NCI-H2029 treated with DMSO at 0.1 percent for 48 hours (cell line): ENCODE data around the gene MUS81.
"Not testable (repeated sequence)": the region's sequence is repeated elsewhere in the genome, so short reads cannot be mapped to it uniquely, and the experiment has no call there.

Experiments
- DNase-seq: peaks from one replicate; lab custom pipeline; 2025; lab: John Stamatoyannopoulos, UW

Gene MUS81

DNA sequence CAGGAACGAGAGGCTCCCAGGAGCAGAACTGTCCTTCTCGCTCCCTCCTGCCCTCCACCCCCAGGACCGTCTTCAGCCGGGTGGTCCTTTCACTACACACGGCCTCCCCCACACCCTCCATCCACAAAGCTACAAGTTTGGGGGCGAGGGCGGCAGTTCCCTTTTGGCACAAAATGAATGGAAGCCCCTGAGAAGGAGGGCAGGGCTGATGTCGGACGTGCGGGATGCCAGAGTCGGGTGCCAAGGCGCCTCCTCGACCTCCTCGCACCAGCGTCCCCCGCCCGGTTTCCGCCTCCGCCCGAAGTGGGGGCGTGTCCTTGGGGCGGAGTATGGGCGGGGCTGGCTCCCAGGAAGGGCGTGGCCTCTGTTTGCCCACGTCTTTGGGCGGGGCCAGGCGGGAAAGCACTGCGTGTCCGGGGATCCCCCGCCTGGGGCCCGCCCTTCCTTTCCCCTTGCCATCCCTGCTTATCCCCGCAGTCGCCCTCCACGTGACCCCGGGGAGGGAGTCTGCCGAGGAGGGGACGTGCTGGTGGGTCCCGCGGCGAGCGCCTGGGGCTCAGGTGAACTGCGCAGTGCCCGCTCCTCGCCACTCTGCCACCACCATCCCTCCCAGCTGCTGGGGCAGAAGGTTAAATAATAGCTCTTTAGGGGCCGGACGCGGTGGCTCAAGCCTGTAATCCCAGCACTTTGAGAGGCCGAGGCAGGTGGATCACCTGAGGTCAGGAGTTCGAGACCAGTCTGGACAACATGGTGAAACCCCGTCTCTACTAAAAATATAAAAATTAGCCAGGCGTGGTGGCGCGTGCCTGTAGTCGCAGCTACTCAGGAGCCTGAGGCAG, 13.3 kb downstream of the MUS81 start:
- peak; percentile 64 for DNase-seq

DNA sequence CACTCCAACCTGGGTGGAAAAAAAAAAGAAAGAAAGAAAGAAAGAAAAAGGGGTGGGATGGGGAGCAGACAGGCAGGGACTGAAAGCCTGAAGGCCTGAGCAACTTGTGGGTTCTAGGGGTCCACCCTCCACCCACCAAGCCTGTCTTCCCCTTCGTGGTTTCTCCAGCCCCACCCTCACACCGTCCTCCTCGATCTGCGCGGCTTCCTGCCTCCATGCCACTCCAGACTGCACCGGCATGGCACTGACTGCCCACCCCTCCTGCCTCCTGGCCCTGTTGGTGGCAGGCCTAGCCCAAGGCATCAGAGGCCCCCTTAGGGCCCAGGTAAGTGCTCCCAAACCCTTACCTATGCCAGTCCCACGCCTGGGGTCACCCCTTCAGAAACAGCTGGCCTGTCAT, 19.4 kb downstream of the MUS81 start, which contains the start of gene CTSW:
Gene CTSW, plus strand, starts transcription at position 221 of the 400 bp plus-strand sequence. Its CDS starts 18 bp downstream, at position 239.
- DNase-seq = no peak

DNA sequence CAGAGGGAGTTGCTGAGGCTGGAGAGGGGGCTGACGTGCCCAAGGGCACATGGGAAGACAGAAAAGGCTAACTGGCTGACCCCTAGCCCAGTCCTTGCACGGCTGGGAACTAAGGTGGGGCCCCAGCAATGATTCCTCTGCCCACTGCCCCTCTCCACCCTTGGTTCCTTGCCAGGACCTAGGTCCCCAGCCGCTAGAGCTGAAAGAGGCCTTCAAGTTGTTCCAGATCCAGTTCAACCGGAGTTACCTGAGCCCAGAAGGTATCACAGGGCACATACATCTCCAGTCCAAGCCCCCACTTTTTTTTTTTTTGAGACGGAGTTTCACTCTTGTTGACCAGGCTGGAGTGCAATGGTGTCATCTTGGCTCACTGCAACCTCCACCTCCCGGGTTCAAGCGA, 19.8 kb downstream of the MUS81 start:
- no peak for DNase-seq

DNA sequence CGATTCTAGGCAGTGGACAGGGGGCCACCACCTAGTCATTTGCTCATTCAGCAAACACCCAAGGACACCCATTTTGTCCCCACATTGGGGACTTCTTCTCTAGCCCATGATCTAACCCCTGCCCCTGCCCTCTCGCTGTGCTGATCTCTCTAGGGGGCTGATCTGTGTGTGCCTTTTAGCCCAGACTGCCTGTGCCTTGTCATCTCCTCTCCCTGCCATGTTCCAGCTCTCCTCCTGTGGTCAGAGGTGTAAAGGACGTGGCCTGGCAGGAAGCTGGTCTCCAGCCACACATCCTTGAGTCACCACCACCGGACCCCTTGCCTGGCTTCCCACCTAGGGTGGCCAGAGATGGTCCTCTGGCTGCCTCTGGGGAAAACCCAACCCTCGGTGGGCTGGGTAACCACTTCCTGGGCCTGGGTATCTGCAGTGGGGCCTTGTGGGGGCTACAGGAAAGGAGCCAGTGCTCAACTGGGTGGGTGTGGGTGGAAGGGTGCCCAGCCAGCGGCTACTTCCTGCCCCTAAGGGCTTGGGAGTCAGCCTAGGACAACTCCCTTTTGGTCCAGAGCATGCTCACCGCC, 20.7 kb downstream of the MUS81 start:
- no peak for DNase-seq

DNA sequence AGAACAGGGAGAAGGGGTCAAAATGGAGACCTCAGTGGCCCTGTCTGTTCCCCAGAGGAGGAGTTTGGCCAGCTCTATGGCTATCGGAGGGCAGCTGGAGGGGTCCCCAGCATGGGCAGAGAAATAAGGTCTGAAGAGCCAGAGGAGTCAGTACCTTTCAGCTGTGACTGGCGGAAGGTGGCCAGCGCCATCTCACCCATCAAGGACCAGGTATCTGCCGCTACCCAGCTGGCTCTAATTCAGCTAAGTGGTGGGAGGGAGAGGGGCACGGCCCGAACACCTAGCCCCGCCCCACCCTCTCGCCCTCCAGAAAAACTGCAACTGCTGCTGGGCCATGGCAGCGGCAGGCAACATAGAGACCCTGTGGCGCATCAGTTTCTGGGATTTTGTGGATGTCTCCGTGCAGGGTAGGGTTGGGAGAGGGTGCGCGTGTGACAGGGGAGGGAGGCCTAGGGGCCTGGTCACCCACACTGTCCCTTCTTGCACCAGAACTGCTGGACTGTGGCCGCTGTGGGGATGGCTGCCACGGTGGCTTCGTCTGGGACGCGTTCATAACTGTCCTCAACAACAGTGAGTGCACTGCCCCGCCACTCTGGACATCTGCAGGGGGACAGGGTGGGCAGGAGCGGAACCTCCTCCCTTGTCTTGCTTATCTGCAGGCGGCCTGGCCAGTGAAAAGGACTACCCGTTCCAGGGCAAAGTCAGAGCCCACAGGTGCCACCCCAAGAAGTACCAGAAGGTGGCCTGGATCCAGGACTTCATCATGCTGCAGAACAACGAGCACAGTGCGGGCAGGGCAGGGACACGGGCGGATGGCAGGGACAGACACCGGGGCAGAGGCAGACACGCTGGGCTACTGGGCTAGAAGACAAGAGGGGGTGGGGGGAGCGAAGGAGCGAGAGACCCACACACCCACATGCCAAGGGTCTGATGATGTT, 22.2 kb downstream of the MUS81 start:
- no peak for DNase-seq

DNA sequence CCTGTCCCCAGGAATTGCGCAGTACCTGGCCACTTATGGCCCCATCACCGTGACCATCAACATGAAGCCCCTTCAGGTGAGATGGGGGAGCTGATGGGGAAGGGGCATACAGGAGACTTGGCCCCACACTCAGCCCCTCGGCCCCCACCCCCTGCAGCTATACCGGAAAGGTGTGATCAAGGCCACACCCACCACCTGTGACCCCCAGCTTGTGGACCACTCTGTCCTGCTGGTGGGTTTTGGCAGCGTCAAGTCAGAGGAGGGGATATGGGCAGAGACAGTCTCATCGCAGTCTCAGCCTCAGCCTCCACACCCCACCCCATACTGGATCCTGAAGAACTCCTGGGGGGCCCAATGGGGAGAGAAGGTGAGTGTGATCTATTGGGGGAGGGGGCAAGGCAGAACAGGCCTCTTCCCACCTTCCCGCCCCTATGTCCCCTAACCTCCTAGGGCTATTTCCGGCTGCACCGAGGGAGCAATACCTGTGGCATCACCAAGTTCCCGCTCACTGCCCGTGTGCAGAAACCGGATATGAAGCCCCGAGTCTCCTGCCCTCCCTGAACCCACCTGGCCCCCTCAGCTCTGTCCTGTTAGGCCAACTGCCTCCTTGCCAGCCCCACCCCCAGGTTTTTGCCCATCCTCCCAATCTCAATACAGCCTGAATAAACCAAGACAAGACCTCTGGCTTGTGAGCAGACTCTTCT, 23.0 kb downstream of the MUS81 start:
- no peak for DNase-seq

DNA sequence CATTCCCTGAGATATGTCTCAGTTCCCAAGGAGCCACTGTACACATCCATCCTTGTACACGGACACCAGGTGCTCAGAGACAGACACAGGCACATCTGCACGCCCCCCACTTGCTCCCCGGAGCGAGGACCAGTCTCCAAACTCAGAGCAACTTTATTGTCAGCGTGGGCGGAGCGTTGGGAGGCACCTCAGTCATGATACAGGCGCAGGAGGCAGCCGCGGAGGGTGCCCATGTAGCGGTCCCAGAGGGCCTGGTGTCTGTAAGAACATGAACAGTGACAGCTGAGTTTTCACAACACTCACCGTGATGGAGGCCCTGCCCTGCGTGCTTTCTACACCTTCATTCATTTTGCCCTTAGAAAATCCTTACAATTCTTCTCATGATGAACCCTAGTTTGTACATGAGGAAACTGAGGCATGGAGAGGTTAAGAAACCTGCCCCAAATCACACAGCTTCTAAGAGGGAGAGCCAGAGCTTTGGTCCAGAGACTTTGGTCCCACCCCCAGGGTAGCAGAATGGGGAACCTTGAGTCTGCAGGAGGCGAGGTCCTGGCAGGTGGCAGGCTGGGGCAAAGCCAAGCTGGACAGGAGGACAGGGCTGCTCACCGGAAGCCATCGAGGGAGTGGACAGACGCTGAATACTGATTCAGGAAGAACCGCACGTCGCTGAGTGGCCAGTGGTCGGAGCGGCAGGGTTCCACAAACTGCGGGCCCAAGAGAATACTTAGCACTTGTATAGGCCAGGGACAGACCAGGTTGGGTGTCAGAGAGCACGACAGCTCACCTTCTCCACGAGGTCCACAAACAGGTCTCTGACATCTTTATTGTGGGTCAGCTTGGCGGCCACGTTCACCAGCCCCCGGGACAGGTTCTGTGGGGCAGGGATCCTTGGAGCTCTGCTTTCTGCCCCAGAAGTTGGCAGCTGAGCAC, 23.8 kb downstream of the MUS81 start:
- DNase-seq = no peak

DNA sequence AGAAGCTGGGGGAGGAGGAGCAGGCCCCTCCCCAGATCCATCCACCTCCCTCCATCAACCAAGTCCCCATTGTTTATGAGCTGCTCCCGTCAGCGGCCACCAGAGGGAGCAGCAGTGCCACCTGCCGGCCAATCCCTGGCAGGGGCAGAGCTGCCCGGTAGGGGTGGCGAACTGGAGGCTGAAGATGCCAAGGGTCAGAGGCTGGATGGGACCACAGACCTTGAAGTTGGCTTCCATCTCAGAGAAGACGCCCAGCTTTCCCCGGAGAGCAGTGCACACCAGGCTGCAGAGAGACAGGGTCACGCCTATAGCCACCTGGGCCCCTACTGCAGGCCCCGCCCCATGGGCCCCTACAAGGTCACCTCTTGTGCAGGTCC, 24.5 kb downstream of the MUS81 start:
- peak; percentile 35 for DNase-seq

DNA sequence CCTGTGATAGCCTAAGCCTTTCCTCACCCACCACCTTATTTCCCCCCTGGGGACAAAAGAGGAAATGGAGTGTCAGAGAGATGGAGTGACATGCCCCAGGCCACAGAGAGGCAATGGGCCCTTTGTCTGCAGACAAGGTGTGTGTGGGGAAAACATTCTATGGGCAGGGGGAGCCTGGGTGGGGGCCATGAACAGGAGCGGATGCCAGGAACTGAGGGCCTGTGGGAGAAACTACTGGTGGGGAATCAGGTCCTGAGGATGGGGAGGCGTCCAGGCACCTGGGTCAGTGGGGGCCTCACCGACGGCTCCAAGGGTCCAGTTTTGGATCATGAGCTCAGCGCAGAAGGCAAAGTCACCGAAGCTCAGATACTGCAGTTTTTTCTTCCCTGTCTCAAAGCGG, 25.0 kb downstream of the MUS81 start:
- no peak for DNase-seq

DNA sequence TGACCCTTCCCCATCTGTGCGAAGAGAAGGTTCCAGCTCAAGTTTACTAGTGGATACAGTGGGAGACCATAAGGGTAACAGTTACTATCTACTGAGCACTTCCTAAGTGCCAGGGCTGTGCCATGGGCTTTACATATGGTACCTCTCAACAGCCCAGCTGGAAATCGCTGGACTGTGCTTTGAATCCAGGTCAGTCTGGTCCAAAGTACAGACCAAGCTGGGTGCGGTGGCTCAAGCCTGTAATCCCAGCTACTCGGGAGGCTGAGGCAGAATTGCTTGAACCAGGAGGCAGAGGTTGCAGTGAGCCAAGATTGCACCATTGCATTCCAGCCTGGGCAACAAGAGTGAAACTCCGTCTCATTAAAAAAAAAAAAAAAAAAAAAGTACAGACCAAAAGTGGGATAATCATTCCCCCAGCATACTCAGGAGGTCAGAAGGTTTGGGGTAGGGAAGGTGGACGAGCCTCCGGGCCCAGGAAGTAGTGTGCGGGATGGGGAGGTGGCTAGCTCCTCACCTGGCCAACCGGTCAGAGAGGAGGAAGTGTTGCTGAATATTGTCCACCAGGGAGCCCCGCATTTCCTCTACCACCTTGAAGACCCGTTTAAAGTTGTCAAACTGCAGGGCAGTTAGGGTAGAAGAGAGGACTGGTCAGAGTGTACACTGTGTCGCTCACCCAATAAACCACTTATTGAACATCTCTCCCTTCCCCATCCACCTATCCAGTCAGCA, 25.7 kb downstream of the MUS81 start:
- no peak for DNase-seq

DNA sequence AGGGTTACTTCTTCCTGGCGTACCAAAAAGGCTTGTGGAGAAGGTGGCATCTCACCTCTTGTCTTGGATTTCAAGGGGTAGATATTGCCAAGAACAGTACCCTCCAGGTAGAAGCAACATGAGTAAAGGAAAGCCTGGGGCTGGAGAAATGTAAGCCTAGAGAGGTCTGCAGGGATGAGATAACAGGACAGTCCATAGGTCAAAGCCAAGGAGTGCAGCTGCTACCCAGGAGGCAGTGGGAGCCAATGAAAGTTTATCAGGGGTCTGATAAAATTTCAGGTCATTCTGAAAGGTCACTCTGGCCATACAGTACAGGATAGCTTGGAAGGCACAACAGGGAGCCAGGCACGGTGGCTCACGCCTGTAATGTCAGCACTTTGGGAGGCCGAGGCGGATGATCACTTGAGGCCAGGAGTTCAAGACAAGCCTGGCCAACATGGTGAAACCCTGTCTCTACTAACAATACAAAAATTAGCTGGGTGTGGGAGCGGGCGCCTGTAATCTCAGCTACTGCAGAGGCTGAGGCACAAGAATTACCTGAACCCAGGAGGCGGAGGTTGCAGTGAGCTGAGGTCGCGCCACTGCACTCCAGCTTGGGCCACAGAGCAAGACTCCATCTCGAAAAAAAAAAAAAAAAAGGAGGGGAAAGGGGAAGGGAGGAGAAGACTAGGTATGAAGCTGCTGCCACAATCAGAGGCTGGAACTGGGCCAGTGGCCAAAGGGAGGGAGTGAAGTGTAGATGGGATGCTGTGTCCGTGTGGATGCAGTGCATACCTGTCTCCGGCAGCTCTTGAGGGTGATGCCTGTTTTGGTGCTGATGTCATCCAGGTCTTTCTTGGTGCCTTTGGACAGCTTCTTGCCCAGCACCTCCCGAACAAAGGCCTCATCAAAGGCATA, 26.8 kb downstream of the MUS81 start:
- DNase-seq = no peak

DNA sequence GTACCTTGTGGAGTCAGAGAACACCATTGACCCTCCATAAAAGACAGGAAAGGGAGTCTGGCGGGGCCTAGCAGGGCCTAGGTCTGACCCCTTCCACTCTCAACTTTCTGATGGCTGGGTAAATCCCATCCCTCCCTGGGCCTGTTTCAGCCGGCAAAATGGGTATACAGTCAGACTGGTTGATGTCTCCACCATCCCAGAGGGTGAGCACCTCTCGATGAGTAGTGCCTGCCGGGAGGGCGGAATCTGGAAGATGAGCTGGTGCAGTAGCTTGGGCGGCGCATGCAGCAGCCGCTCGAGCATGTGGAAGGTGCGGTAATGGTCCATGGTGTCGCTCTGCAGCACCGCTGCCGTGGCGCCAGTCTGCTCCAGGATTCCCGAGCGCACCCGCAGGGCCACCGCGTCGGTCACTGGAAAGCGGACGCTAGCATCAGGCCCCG, 27.5 kb downstream of the MUS81 start:
- no peak for DNase-seq

DNA sequence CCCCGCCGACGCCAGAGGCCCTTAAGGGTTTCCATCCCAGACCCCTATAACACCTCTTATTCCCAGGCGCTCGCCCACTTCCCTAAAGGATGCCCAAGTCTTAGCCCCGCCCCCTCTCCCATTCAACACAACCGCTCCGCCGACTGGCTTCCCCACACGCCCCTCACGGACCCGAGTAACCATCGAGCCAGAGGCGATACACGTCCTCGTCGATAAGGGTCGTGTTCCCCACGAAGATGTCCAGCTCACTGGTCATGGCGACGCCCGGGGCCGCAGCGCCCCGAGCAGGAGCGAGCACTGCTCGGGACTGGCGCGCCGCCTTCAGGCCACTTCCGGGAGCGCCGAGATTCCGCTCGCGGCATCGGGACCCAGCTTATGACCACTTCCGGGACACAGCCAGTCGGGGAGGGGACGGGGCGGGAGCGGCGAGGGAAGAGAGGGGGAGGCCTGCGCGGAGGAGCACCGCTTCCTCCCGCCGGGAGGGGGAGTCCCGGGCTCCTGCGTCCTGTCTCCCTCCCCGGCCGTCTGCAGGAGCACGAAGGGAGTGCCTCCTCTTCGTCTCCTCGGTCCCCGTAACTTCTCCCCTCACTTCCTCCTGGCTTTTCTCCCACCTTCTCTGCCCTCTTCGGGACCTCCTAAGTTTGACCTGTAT, 28.1 kb downstream of the MUS81 start, which contains the start of gene FIBP:
Gene FIBP, minus strand, starts transcription at position 309 of the 652 bp plus-strand sequence. Its CDS starts 53 bp downstream, at position 256.
- DNase-seq = peak; percentile 81

DNA sequence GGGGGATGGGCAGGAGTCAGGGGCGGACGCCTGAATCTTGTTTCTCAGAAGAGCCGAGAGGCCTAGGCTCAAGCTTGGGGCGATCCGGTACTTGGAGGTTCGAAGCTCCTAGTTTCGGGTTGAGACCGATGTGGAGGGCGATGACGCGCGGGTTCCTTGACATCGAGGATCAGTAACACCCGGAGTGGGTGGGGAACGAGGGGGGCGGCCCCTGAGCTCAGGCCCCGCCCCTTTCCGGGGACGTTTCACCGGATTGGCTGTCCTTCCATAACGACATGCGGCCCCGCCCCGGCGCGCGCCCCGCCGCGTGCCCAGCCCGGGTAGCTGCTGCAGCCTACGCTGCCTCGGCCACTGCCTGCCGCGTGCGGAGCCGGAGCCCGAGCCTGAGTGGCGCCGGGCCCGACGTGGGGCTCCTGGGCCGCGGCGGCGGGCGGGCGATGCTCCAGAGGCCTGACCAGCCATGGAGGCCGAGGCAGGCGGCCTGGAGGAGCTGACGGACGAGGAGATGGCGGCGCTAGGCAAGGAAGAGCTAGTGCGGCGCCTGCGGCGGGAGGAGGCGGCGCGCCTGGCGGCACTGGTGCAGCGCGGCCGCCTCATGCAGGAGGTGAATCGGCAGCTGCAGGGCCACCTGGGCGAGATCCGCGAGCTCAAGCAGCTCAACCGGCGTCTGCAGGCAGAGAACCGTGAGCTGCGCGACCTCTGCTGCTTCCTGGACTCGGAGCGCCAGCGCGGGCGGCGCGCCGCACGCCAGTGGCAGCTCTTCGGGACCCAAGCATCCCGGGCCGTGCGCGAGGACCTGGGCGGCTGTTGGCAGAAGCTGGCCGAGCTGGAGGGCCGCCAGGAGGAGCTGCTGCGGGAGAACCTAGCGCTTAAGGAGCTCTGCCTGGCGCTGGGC, 30.3 kb downstream of the MUS81 start, which contains the start of gene CCDC85B:
Gene CCDC85B, plus strand, starts transcription at position 350 of the 895 bp plus-strand sequence. Its CDS starts 111 bp downstream, at position 461.
- peak; percentile 73 for DNase-seq

DNA sequence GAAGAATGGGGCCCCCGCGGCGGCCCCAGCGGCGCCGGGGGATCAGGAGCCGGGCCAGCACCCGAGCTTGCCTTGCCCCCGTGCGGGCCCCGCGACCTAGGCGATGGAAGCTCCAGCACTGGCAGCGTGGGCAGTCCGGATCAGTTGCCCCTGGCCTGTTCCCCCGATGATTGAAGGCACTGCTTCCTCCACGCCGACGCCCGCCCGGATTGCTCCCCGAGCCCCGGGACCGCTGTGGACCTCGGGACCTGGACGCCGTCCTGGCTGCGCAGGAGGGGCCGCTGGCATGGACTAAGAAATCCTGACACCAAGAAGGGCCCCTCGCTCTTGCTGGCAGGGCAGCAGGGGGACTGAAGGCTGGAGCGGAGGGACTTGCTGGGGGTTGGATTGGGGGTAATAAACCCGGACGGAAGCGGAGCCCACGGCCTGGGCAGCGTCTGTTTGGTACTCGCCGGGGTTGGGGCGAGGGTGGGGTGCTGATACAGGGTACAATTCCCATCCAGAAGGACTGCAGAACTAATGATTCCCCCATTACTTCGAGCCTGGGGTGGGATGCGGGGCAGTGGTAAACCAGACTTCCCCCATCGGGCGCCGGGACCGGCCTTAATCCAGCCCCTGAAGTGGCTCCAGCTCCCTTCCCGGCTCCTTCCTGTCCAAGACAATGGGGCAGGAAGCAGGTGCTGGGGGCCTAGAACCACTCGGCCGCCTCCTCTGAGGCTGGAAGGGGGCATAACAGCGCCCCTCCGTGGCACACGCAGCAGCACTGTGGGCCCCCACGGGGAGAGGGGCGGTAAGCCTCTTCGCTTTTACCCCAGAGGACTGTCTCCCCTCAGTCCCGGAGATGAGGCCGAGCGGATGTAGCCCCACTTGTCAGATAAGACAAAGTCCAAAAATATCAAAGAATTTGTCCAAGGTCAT, 31.2 kb downstream of the MUS81 start:
- no peak for DNase-seq

DNA sequence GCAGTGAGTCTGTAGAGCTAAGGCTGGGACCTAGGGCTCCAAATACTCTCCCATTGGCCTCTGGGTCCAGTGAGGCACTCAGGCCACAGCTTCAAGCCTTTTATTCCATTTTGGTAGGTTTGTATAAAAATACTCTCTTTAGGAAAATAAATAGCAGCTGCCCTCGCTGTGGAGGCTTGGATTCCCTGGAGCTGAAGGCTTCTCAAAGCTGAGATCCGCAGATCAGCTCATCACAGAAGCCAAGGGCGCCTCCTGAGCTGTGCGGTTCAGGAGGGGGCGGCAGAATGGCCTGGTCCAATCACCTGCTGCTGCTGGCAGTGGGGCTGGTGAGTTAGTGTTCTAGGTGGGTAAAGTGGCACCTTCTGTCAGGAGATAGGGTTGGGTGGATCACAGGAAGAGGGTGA, 31.9 kb downstream of the MUS81 start:
- not testable (repeated sequence) for DNase-seq
